GM12873 (cell line): ENCODE data around the gene SLC36A2.

Experiments
- TF ChIP-seq, protein P1 (sequence below): IDR thresholded peaks from 2 replicates; pipeline ENCODE4 v1.5.1; 2012; ENCODE audit warnings: low read depth, mild to moderate bottlenecking, moderate library complexity, low read length, control low read depth; ENCODE audit not compliant: insufficient read depth; ENCODE audit errors: missing control alignments

SLC36A2 gene

DNA sequence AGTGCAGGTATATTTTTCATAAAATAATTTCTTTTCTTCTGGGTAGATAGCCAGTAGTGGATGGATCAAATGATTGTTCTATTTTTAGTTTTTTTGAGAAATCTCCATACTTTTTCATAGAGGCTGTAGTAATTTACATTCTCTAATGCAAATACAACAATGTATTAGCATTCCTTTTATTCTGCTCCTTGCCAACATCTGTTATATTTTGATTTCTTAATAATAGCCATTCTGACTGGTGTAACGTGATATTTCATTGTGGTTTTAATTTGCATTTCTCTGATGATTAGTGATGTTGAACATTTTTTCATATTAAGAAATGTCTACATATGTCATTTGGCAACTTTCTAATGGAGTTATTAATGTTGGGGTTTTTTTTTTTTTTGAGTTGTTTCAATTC lies 27.2 kb upstream of the SLC36A2 start:
- TF ChIP-seq, protein P1, sequence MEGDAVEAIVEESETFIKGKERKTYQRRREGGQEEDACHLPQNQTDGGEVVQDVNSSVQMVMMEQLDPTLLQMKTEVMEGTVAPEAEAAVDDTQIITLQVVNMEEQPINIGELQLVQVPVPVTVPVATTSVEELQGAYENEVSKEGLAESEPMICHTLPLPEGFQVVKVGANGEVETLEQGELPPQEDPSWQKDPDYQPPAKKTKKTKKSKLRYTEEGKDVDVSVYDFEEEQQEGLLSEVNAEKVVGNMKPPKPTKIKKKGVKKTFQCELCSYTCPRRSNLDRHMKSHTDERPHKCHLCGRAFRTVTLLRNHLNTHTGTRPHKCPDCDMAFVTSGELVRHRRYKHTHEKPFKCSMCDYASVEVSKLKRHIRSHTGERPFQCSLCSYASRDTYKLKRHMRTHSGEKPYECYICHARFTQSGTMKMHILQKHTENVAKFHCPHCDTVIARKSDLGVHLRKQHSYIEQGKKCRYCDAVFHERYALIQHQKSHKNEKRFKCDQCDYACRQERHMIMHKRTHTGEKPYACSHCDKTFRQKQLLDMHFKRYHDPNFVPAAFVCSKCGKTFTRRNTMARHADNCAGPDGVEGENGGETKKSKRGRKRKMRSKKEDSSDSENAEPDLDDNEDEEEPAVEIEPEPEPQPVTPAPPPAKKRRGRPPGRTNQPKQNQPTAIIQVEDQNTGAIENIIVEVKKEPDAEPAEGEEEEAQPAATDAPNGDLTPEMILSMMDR = no peak

DNA sequence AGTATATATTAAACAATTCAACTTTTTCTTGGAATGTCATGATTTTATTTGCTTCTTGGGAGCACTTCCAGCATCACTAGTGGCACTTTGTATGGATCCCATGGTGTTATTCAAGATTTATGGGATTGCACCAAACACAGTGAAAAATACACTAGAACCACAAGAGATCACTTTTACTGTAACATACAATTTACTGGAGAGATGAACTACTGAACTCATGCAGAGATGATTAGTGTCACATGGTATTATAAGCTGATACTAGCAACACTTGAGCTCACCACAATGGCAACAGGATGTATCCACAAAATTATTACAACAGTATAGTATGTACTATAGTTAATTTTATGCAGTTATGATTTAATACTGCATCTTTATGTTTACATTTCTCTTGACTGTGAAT lies 16.3 kb upstream of the SLC36A2 start:
- TF ChIP-seq, protein P1 = no peak

GRCh38 chr5:151362970-151363369 lies 15.6 kb upstream of the SLC36A2 start:
- TF ChIP-seq, protein P1 = no peak

DNA sequence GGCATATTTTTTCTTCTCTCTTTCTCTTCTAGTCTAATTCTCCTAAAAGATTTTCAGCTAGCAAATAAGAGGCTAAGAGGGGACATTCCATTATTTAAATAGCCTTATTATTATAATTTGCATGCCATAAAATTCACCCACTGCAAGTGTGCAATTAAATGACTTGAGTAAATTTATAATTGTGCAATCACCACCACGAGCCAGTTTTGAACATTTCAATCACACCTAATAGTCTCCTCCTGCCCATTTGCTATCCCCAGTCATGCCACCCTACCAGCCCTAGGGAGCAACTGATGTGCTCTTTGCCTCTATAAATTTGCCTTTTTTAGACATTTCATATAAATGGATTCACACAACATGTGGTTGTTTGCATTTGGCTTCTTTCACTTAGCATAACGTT lies 12.0 kb upstream of the SLC36A2 start:
- TF ChIP-seq, protein P1 = no peak

- TF ChIP-seq, protein P1 = no peak
These were observed 10.4 kb upstream of the SLC36A2 start for GRCh38 chr5:151357792-151358191.

- TF ChIP-seq, protein P1 = no peak
These were observed 9.7 kb upstream of the SLC36A2 start for GRCh38 chr5:151357097-151357496.

DNA sequence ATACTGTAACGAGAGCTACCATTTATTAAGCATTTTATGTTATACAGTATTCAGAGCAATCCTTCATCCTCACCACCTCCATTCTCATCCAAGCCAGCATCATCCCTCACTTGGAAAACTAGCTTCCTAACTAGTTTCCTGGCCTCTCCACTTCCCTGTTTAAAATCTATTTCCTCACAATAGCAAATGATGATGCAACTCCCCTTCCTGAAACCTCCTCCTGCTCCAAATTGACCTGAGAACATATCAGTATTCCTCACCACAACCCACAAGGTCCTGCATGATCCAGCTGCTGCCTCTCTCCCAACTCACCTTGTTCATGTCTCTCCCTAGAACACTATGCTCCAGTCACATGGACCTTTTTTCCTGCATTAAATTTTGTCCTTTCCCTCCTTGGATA lies 4.3 kb upstream of the SLC36A2 start:
- TF ChIP-seq, protein P1 = no peak

DNA sequence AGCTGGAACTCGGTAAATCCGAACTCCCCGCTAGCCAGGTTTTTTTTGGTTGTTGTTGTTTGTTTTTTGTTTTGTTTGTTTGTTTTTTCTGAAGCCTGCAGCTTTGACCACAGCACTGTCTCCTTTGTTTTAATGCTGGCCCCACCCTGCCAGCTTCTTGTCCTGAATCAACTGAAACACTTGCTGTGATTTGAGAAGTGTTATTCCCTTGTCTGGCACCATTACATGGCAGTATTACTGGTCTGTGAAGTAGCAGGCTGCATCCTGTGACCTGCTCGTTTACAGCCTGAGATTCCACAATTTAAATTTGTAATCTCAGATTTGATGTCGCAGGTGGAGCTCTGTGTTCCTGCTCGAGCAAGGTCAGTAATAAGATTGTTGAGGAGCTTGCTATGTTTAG lies 1.4 kb upstream of the SLC36A2 start:
- TF ChIP-seq, protein P1 = no peak
